Mammary epithelial cell (primary cell): ENCODE measurements around the gene ST3GAL4.
"Not testable (repeated sequence)": the region's sequence is repeated elsewhere in the genome, so short reads cannot be mapped to it uniquely, and the experiment has no call there.

Experiments used
- EZH2 ChIP-seq: IDR thresholded peaks from 2 replicates; pipeline ENCODE4 v1.6.1; 2012; ENCODE audit warnings: low read length, inconsistent platforms, borderline replicate concordance
- TF ChIP-seq, protein P1 (sequence below), 2 donors: IDR thresholded peaks in 1 of 2; conservative IDR thresholded peaks in 1 of 2; 2 replicates each; pipeline ENCODE4 v1.5.1; 2011 to 2012; ENCODE audit warnings: inconsistent platforms in 2 of 2, low read length in 2 of 2, mild to moderate bottlenecking in 2 of 2, control low read depth in 1 of 2, low read depth in 1 of 2; ENCODE audit not compliant: insufficient read depth in 1 of 2; ENCODE audit errors: extremely low read depth in 1 of 2

DNA sequence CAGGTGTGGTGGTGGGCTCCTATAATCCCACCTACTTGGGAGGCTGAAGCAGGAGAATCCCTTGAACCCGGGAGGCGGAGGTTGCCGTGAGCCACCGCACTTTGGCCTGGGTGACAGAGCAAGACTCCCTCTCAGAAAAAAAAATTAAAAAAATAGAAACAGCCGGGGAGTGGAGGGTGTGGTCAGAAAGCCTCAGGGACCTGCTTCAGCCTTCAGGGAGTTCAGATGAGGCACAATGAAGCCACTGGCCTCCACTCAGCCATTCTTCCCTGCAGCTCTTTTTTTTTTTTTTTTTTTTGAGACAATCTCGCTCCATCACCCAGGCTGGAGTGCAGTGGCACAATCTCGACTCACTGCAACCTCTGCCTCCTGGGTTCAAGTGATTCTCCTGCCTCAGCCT, 8.5 kb upstream of the ST3GAL4 start:
- TF ChIP-seq, protein P1, sequence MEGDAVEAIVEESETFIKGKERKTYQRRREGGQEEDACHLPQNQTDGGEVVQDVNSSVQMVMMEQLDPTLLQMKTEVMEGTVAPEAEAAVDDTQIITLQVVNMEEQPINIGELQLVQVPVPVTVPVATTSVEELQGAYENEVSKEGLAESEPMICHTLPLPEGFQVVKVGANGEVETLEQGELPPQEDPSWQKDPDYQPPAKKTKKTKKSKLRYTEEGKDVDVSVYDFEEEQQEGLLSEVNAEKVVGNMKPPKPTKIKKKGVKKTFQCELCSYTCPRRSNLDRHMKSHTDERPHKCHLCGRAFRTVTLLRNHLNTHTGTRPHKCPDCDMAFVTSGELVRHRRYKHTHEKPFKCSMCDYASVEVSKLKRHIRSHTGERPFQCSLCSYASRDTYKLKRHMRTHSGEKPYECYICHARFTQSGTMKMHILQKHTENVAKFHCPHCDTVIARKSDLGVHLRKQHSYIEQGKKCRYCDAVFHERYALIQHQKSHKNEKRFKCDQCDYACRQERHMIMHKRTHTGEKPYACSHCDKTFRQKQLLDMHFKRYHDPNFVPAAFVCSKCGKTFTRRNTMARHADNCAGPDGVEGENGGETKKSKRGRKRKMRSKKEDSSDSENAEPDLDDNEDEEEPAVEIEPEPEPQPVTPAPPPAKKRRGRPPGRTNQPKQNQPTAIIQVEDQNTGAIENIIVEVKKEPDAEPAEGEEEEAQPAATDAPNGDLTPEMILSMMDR (conservative IDR thresholded peaks at IDR 0.05 in 1 of 2, IDR thresholded peaks at IDR 0.05 in 1 of 2; ENCODE audit: extremely low read depth in 1 of 2, insufficient read depth in 1 of 2, low read depth in 1 of 2, low read length in 2 of 2) = not testable (repeated sequence)
- TF ChIP-seq EZH2 = not testable (repeated sequence)
